ENCODE data around the gene CTPS1.

The CTPS1 gene

DNA sequence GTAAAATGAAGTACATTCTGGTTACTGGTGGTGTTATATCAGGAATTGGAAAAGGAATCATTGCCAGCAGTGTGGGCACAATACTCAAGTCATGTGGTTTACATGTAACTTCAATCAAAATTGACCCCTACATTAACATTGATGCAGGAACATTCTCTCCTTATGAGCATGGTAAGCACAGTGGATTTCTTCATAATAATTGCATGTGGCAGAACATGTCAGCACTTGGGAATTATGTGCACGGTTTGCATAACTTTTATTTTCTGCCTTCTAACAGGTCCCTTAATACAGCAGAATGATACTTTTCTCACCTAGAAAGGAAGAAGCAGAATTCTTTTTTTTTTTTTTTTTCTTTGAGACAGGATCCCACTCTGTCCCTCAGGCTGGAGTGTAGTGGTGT is 3.8 kb downstream of the CTPS1 start:
- WGBS, 2 experiments (ENCODE audit: insufficient coverage in 2 of 2), result 80% methylated on average over 1 of the region's 1 CpG; no CpG with 5 or more reads in 1 of the 2 experiments
- no peak overlapping the region for H3K27ac ChIP-seq (ENCODE audit: low read depth, low read length, severe bottlenecking)
- H3K36me3 ChIP-seq (ENCODE audit: control insufficient read depth, insufficient read depth, low read length), result peaks cover 69% of the 10 kb centered on the region
- H3K4me1 ChIP-seq (ENCODE audit: control insufficient read depth, insufficient read depth, low read length, poor library complexity, severe bottlenecking), result peaks cover 33% of the 10 kb centered on the region
- no peaks in the 10 kb centered on the region for H3K9me3 ChIP-seq (ENCODE audit: control insufficient read depth, low read length)
- no peak overlapping the region for H3K4me3 ChIP-seq (ENCODE audit: extremely low read depth, insufficient read depth, low read length, poor library complexity, severe bottlenecking)

DNA sequence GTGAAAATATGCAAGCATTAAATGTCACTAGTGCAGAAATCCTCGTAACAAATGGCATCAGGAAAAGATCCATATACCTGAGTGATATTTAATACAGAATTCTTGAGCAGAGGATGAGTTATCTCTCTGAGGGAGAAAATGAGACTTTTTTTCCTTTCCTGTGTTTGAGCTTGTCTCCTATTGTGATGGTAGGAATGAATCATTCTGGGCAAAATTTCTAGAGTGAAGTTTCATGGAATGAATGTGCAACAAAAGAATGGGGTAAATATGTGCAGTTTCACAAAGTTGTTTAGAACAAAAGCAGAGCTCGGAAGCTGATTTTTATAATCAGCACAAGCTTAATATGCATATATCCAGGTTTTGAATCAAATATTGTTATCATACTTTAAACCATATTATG is 4.6 kb downstream of the CTPS1 start:
- Histone ChIP-seq H3K27ac (ENCODE audit: low read depth, low read length, severe bottlenecking) (no peak overlapping the region), H3K9me3 (ENCODE audit: control insufficient read depth, low read length) (no peaks in the 10 kb centered on the region), H3K4me1 (ENCODE audit: control insufficient read depth, insufficient read depth, low read length, poor library complexity, severe bottlenecking) (peaks cover 33% of the 10 kb centered on the region), H3K36me3 (ENCODE audit: control insufficient read depth, insufficient read depth, low read length) (peaks cover 76% of the 10 kb centered on the region), H3K4me3 (ENCODE audit: extremely low read depth, insufficient read depth, low read length, poor library complexity, severe bottlenecking) (no peak overlapping the region)
- 100% methylated on average over 1 of the region's 2 CpGs; no CpG with 5 or more reads in 1 of the 2 experiments for WGBS, 2 experiments (ENCODE audit: insufficient coverage in 2 of 2)

DNA sequence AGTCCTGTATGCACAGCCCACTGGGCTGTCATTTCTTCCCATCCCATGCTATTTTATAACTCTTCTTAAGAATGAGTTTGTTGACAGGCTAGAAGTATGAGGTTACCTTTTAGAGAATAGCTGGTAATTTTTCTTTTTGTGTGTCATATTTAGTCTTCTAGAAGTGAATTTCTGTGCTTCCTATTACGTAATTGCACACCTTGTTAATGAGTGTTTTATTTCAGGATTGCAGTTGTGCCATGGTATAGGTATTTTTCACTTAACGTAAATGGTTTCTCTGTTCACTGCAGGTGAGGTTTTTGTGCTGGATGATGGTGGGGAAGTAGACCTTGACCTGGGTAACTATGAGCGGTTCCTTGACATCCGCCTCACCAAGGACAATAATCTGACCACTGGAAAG is 5.0 kb downstream of the CTPS1 start:
- Histone ChIP-seq H3K4me3 (ENCODE audit: extremely low read depth, insufficient read depth, low read length, poor library complexity, severe bottlenecking) (no peak overlapping the region), H3K4me1 (ENCODE audit: control insufficient read depth, insufficient read depth, low read length, poor library complexity, severe bottlenecking) (peaks cover 33% of the 10 kb centered on the region), H3K27ac (ENCODE audit: low read depth, low read length, severe bottlenecking) (no peak overlapping the region), H3K9me3 (ENCODE audit: control insufficient read depth, low read length) (no peaks in the 10 kb centered on the region), H3K36me3 (ENCODE audit: control insufficient read depth, insufficient read depth, low read length) (peaks cover 81% of the 10 kb centered on the region)
- 88% methylated on average over 4 of the region's 4 CpGs; no CpG with 5 or more reads in 1 of the 2 experiments for WGBS, 2 experiments (ENCODE audit: insufficient coverage in 2 of 2)

DNA sequence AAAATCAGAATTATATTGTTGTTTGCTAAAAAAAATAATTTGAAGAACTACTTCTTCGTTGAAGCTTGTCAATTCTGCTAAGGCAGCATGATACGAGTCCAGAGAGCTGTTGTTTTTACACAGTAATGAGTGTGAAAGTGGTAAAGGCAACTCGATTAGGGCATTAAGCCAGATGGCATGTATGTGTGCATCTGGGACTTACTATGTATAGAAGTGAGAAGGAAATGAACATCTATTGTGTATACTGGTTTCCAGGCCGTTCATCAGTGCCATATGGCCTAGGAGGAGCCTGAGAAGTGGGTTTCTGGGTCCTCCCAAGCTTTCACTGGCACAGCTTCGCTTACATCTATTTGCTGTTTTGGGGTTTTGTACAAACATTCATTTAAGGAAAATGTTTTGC is 5.7 kb downstream of the CTPS1 start:
- no peak overlapping the region for H3K27ac ChIP-seq (ENCODE audit: low read depth, low read length, severe bottlenecking)
- no peaks in the 10 kb centered on the region for H3K9me3 ChIP-seq (ENCODE audit: control insufficient read depth, low read length)
- peaks cover 87% of the 10 kb centered on the region for H3K36me3 ChIP-seq (ENCODE audit: control insufficient read depth, insufficient read depth, low read length)
- H3K4me3 ChIP-seq (ENCODE audit: extremely low read depth, insufficient read depth, low read length, poor library complexity, severe bottlenecking), result no peak overlapping the region
- peaks cover 33% of the 10 kb centered on the region for H3K4me1 ChIP-seq (ENCODE audit: control insufficient read depth, insufficient read depth, low read length, poor library complexity, severe bottlenecking)
- WGBS, 2 experiments (ENCODE audit: insufficient coverage in 2 of 2), result 93 to 97% methylated on average over 5 of the region's 5 CpGs

DNA sequence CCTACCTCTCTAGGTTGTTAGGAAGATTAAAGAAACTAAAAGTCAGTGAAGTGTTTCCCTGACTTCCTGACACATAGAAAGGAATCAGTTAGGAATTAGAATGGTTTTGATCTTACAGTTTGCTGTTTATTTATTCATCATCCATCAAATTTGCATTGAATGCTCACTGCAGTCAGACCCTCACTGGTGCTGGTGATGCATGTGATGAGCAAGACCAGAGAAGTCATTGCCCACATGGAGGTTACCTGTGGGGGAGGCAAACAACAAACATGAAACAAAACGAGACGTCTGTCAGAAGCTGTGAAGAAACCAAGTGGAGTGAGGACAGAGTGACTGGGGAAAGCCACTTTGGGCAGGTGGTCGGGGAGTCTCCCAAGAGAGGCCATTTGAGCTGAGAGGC is 6.4 kb downstream of the CTPS1 start:
- Histone ChIP-seq H3K4me3 (ENCODE audit: extremely low read depth, insufficient read depth, low read length, poor library complexity, severe bottlenecking) (no peak overlapping the region), H3K36me3 (ENCODE audit: control insufficient read depth, insufficient read depth, low read length) (peaks cover 94% of the 10 kb centered on the region), H3K27ac (ENCODE audit: low read depth, low read length, severe bottlenecking) (no peak overlapping the region), H3K9me3 (ENCODE audit: control insufficient read depth, low read length) (no peaks in the 10 kb centered on the region), H3K4me1 (ENCODE audit: control insufficient read depth, insufficient read depth, low read length, poor library complexity, severe bottlenecking) (peaks cover 32% of the 10 kb centered on the region)
- 89 to 98% methylated on average over 3 of the region's 3 CpGs for WGBS, 2 experiments (ENCODE audit: insufficient coverage in 2 of 2)

DNA sequence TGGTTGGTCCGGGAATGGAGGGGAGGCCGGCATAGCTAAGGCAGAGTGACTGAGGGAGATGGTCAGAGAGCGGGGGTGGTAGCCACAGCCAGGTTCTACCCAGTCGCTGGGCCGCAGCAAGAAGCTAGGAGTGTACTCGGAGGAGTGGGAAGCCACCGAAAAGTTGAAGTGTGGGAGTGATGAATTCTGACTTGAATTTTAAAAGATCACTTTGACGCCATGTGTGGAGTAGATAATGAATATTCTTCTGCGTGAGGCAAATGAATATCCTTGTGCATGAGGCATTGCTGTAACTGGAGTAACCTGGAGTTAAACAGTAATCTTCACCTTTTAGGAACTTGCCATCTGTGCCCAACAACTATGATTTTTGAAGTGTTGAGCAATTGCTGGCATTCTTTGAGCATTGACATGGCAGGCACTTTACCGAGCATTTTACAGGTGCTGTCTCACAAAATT is 6.9 kb downstream of the CTPS1 start:
- Histone ChIP-seq H3K27ac (ENCODE audit: low read depth, low read length, severe bottlenecking) (no peak overlapping the region), H3K36me3 (ENCODE audit: control insufficient read depth, insufficient read depth, low read length) (peaks cover 99% of the 10 kb centered on the region), H3K4me3 (ENCODE audit: extremely low read depth, insufficient read depth, low read length, poor library complexity, severe bottlenecking) (no peak overlapping the region), H3K4me1 (ENCODE audit: control insufficient read depth, insufficient read depth, low read length, poor library complexity, severe bottlenecking) (peaks cover 27% of the 10 kb centered on the region), H3K9me3 (ENCODE audit: control insufficient read depth, low read length) (no peaks in the 10 kb centered on the region)
- 96 to 98% methylated on average over 10 of the region's 10 CpGs for WGBS, 2 experiments (ENCODE audit: insufficient coverage in 2 of 2)

DNA sequence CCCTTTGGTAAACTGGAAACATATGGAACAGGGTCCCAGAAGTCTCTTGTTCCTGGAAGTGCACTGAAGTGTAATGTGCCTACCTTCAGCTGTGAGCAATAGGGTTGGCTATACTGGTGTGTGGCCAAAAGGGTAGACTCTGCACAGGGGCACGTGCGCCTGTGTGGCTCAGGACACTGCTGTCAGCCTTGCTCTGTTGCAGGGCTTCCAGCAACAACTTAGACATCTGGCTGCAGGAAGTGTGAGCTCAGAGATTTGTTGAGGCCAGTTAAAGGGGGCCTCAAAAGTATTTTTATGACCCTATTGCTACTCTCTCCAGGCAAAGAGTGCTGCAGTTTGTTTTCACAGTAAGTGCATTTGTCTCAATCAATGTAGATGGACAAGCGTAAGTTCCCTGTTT is 7.5 kb downstream of the CTPS1 start:
- WGBS, 2 experiments (ENCODE audit: insufficient coverage in 2 of 2), result 94 to 100% methylated on average over 2 of the region's 3 CpGs

DNA sequence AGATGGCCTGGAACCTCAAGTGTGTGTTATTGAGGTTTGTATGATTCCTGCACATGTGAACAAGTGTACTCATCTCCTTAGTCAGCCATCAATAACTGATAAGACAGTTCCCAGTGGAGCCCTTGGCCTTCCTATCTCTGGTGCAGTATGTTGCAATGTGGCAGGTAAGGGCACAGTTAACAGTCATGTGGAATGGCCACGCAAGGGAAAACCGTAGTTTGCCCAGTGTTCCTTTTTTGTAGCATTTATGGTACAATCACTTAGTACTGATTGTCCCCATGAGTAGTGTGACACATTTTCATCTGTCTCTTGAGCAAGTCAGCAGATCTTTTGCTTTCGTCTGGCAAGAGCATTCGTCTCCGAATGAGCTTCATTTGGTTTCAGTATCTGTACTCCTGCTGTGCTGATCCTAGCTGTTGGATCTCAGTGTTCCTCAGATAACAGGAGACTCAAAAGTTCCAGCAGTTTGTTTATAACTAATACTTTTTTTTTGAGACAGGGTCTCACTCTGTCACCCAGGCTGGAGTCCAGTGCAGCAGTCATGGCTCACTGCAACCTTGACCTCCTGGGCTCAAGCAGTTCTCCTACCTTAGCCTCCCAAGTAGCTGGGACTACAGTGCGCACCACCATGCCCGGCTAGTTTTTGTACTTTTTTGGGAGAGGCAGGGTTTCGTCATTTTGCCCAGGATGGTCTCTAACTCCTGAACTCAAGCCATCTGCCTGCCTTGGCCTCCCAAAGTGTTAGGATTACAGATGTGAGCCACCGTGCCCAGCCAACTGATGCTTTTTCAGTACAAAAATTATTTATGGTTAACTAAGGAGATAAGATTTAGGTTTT is 8.2 kb downstream of the CTPS1 start:
- H3K9me3 ChIP-seq (ENCODE audit: control insufficient read depth, low read length), result no peaks in the 10 kb centered on the region
- 90 to 94% methylated on average over 8 of the region's 9 CpGs for WGBS, 2 experiments (ENCODE audit: insufficient coverage in 2 of 2)
- no peak overlapping the region for H3K27ac ChIP-seq (ENCODE audit: low read depth, low read length, severe bottlenecking)
- no peak overlapping the region for H3K4me3 ChIP-seq (ENCODE audit: extremely low read depth, insufficient read depth, low read length, poor library complexity, severe bottlenecking)
- H3K36me3 ChIP-seq (ENCODE audit: control insufficient read depth, insufficient read depth, low read length), result peaks cover 100% of the 10 kb centered on the region
- H3K4me1 ChIP-seq (ENCODE audit: control insufficient read depth, insufficient read depth, low read length, poor library complexity, severe bottlenecking), result peaks cover 19% of the 10 kb centered on the region

More for the DNA sequence above, 7.5 kb downstream of the CTPS1 start:
- Histone ChIP-seq H3K4me3 (ENCODE audit: extremely low read depth, insufficient read depth, low read length, poor library complexity, severe bottlenecking) (no peak overlapping the region), H3K36me3 (ENCODE audit: control insufficient read depth, insufficient read depth, low read length) (peaks cover 99% of the 10 kb centered on the region), H3K9me3 (ENCODE audit: control insufficient read depth, low read length) (no peaks in the 10 kb centered on the region), H3K4me1 (ENCODE audit: control insufficient read depth, insufficient read depth, low read length, poor library complexity, severe bottlenecking) (peaks cover 26% of the 10 kb centered on the region), H3K27ac (ENCODE audit: low read depth, low read length, severe bottlenecking) (peak overlapping the region; percentile 6)

DNA sequence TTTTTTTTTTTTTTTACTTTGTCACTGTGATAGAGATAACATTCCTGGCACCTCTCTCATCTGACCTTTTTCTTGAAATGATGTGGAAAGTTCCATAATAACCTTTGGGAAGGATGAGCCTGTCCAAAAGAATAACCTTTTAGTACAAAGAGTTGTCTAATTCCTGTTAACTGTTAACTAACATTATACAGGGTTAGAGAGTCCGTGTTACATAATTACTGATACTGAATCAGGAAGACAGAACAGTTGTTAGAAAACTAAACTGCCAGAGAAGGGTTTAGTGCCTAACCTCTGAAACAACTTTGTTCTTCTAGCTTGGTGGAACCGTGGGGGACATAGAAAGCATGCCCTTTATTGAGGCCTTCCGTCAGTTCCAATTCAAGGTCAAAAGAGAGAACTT is 8.8 kb downstream of the CTPS1 start:
- peaks cover 15% of the 10 kb centered on the region for H3K4me1 ChIP-seq (ENCODE audit: control insufficient read depth, insufficient read depth, low read length, poor library complexity, severe bottlenecking)
- no peak overlapping the region for H3K4me3 ChIP-seq (ENCODE audit: extremely low read depth, insufficient read depth, low read length, poor library complexity, severe bottlenecking)
- H3K9me3 ChIP-seq (ENCODE audit: control insufficient read depth, low read length), result no peaks in the 10 kb centered on the region
- peaks cover 100% of the 10 kb centered on the region for H3K36me3 ChIP-seq (ENCODE audit: control insufficient read depth, insufficient read depth, low read length)
- H3K27ac ChIP-seq (ENCODE audit: low read depth, low read length, severe bottlenecking), result no peak overlapping the region
- WGBS, 2 experiments (ENCODE audit: insufficient coverage in 2 of 2), result 100% methylated on average over 2 to 3 of the region's 3 CpGs

DNA sequence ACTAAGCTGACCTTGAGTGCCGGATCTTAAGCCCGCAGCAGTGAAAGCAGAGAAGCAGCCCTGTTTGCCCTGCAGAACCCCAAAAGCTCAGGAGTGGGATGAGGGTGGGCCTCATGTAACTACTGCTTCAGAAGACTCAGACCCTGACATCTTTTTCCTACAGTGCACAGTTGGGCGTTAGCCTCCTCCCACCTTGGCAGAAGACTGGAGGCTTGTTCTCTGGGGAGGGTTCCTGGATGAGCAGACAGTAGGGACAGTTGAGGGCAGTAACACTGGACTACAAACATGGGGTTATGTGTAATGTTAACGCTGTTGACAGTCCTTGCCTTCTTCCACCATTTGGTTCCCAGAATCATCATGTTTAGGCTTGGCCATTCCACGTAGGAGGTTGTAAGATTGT is 9.6 kb downstream of the CTPS1 start:
- H3K9me3 ChIP-seq (ENCODE audit: control insufficient read depth, low read length), result no peaks in the 10 kb centered on the region
- H3K4me1 ChIP-seq (ENCODE audit: control insufficient read depth, insufficient read depth, low read length, poor library complexity, severe bottlenecking), result peaks cover 9% of the 10 kb centered on the region
- H3K4me3 ChIP-seq (ENCODE audit: extremely low read depth, insufficient read depth, low read length, poor library complexity, severe bottlenecking), result no peak overlapping the region
- H3K27ac ChIP-seq (ENCODE audit: low read depth, low read length, severe bottlenecking), result no peak overlapping the region
- WGBS, 2 experiments (ENCODE audit: insufficient coverage in 2 of 2), result 100% methylated on average over 2 to 3 of the region's 5 CpGs
- H3K36me3 ChIP-seq (ENCODE audit: control insufficient read depth, insufficient read depth, low read length), result peaks cover 100% of the 10 kb centered on the region

DNA sequence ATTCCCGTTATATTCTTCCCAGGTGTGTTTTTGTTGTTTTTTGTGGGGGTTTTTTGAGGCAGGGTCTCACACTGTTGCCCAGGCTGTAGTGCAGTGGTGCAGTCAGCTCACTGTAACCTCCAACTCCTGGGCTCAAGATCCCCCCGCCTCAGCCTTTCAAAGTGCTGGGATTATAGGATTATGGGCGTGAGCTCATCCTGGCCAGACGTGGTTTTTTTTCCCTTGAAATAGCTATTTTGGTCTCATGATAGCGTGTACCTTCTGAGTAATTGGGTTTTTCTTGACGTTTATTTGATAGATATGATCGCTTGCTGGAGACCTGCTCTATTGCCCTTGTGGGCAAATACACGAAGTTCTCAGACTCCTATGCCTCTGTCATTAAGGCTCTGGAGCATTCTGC is 17.6 kb downstream of the CTPS1 start:
- H3K4me1 ChIP-seq (ENCODE audit: control insufficient read depth, insufficient read depth, low read length, poor library complexity, severe bottlenecking), result no peaks in the 10 kb centered on the region
- no peaks in the 10 kb centered on the region for H3K9me3 ChIP-seq (ENCODE audit: control insufficient read depth, low read length)
- 84 to 92% methylated on average over 5 to 6 of the region's 8 CpGs for WGBS, 2 experiments (ENCODE audit: insufficient coverage in 2 of 2)
- no peak overlapping the region for H3K4me3 ChIP-seq (ENCODE audit: extremely low read depth, insufficient read depth, low read length, poor library complexity, severe bottlenecking)
- peaks cover 96% of the 10 kb centered on the region for H3K36me3 ChIP-seq (ENCODE audit: control insufficient read depth, insufficient read depth, low read length)
- H3K27ac ChIP-seq (ENCODE audit: low read depth, low read length, severe bottlenecking), result no peak overlapping the region
